MCF 10A (cell line): Measurements from ENCODE around the gene TRPV5. TPM values are rescaled to one million over a fixed set of nuclear protein-coding genes. Genes with fewer than 3 reads are reported as not detected.

Source experiments
- BruUV-seq: library from RNA; stranded (reverse); fragments of 400-500 nt; replicated peaks from 2 replicates; lab custom pipeline; 2021; lab: Mats Ljungman, UMichigan
- CTCF ChIA-PET: fragments of 300-600 bp; sonication (Branson Sonifier 250); formaldehyde crosslinking; extraction: SDS; loops from one replicate; lab custom pipeline; 2021; ENCODE audit warnings: antibody characterized with exemption, inconsistent platforms; lab: Yijun Ruan, JAX
- POLR2A ChIA-PET: fragments of 300-600, 350-650 bp; sonication (Branson Sonifier 250); formaldehyde crosslinking; extraction: SDS; loops from one replicate; lab custom pipeline; 2020; ENCODE audit warnings: antibody characterized with exemption, inconsistent platforms; lab: Yijun Ruan, JAX
- DNase-seq: peaks from one replicate; pipeline ENCODE4 v3.0.0-alpha.2; 2018; ENCODE audit not compliant: unreplicated experiment
- H3K27ac Mint-ChIP-seq: one replicate; pipeline ENCODE4 v1.8.0; 2022; ENCODE audit warnings: mild to moderate bottlenecking, low read depth, mixed read lengths; ENCODE audit not compliant: unreplicated experiment
- H3K27me3 Mint-ChIP-seq: one replicate; pipeline ENCODE4 v1.8.0; 2022; ENCODE audit warnings: mixed read lengths; ENCODE audit not compliant: insufficient read depth, unreplicated experiment
- H3K36me3 Mint-ChIP-seq: one replicate; pipeline ENCODE4 v1.8.0; 2022; ENCODE audit warnings: mild to moderate bottlenecking, moderate library complexity, mixed read lengths; ENCODE audit not compliant: insufficient read depth, unreplicated experiment
- H3K4me1 Mint-ChIP-seq: one replicate; pipeline ENCODE4 v1.8.0; 2022; ENCODE audit warnings: mixed read lengths; ENCODE audit not compliant: insufficient read depth, unreplicated experiment
- H3K4me3 Mint-ChIP-seq: one replicate; pipeline ENCODE4 v1.8.0; 2022; ENCODE audit warnings: mild to moderate bottlenecking, moderate library complexity, mixed read lengths; ENCODE audit not compliant: unreplicated experiment
- H3K9me3 Mint-ChIP-seq: one replicate; pipeline ENCODE4 v1.8.0; 2022; ENCODE audit warnings: mixed read lengths; ENCODE audit not compliant: unreplicated experiment
- CTCF ChIP-seq: fragments of 200-600 bp; IDR thresholded peaks from one replicate; pipeline ENCODE4 v1.8.0; 2022; ENCODE audit warnings: antibody characterized with exemption, mild to moderate bottlenecking; ENCODE audit not compliant: unreplicated experiment
- intact Hi-C: fragments of 100-400 bp; cut with micrococcal nuclease; formaldehyde crosslinking; loops from 2 replicates; pipeline ENCODE4 v1.14.1; 2022
- total RNA-seq: library from RNA; stranded (reverse); gene quantifications from 2 replicates; pipeline ENCODE4 v1.2.3, GENCODE V29; 2022

The TRPV5 gene
- total RNA-seq, 1 experiment from 2014 or later, result not detected

- Mint-ChIP-seq H3K27ac (no peak overlapping the region), H3K36me3 (no peaks in the 10 kb centered on the region), H3K27me3 (peaks cover 38% of the 10 kb centered on the region), H3K4me1 (no peaks in the 10 kb centered on the region), H3K4me3 (no peak overlapping the region), H3K9me3 (peaks cover 7% of the 10 kb centered on the region)
- BruUV-seq, result no TSS peak
- DNase-seq, result no peak
- no peak for TF ChIP-seq CTCF
- POLR2A ChIA-PET, result no interaction called here
- intact Hi-C loops, result no loop called here
- CTCF ChIA-PET, result interaction anchor here (0.6 to 3.3 kb wide), 7 partner anchors 14 to 346 kb away, joined by 3 to 19 read pairs (median 3); no protein-coding TSS in a partner anchor
Observed at GRCh38 chr7:142894112-142894984, 39.2 kb downstream of the TRPV5 start.

GRCh38 chr7:142892951-142893350 lies 40.6 kb downstream of the TRPV5 start:
- DNase-seq, result no peak
- Mint-ChIP-seq H3K27me3 (peaks cover 25% of the 10 kb centered on the region), H3K9me3 (peaks cover 7% of the 10 kb centered on the region), H3K4me3 (no peak overlapping the region), H3K27ac (no peak overlapping the region), H3K4me1 (no peaks in the 10 kb centered on the region), H3K36me3 (no peaks in the 10 kb centered on the region)
- no peak for TF ChIP-seq CTCF
- ChIA-PET CTCF (interaction anchor here (0.7 to 1.2 kb wide), 6 partner anchors 11 to 111 kb away, joined by 3 to 6 read pairs (median 3); no protein-coding TSS in a partner anchor), POLR2A (no interaction called here)
- intact Hi-C loops, result no loop called here
- BruUV-seq, result no TSS peak

DNA sequence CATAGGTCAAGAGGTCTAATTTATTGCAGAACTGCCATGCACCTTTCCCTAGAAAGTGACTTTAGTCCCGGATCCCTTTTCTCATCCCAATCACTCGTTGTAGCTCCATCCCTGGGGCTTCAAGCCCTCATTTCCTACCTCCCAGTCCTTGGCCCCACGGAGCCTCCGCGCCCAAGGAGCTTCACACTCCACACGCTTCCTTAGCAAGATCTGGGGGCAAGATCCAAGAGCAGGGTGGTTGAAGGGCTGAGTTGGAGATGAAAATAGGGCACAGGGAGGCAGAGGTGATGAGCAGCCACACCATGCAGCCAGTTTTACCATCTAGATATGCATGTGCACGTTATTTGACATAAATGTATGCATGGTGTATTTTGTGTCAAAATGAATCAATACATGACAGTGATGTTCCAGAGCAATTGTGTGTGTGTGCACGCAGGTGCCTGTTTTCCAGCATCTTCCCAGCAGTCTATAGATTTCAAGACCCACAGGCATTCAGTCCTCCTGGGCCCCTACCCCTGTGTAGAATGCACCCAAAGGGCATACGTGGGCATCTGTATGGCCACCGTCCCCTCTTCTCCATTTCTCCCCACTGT lies 42.0 kb downstream of the TRPV5 start:
- no peak for DNase-seq
- Mint-ChIP-seq H3K36me3 (no peaks in the 10 kb centered on the region), H3K4me3 (no peak overlapping the region), H3K4me1 (no peaks in the 10 kb centered on the region), H3K27ac (no peak overlapping the region), H3K27me3 (peaks cover 11% of the 10 kb centered on the region), H3K9me3 (peaks cover 7% of the 10 kb centered on the region)
- BruUV-seq, result no TSS peak
- intact Hi-C loops, result no loop called here
- no peak for TF ChIP-seq CTCF
- ChIA-PET CTCF (no interaction called here), POLR2A (interaction anchor here (0.9 kb wide), 1 partner anchor 10 kb away, joined by 3 read pairs; no protein-coding TSS in a partner anchor)

DNA sequence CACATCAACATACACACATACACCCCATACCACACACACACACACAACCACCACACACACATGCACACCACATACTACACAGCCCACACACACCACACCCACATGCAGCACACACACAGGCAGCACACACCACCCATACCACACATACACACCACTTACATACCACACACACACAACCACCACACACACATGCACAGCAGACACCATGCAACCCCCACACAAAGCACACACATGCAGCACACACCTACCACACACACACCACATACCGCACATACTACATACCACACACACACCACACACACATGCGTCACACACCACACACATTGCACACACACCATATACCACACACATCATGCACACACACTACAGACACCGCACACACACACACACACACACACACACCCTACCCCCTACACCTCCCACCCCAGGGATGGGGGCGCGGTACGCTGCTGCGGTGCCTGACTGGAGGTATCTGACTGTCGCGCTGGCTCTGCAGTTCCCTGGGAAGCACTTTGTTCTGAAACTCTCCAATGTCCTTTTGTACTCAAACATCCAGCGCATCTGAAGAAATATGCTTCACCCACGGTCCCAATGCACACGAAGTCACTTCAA lies 42.6 kb downstream of the TRPV5 start:
- Mint-ChIP-seq H3K27me3 (peaks cover 5% of the 10 kb centered on the region), H3K4me3 (no peak overlapping the region), H3K36me3 (no peaks in the 10 kb centered on the region), H3K4me1 (no peaks in the 10 kb centered on the region), H3K9me3 (peaks cover 7% of the 10 kb centered on the region), H3K27ac (no peak overlapping the region)
- no TSS peak for BruUV-seq
- DNase-seq, result no peak
- POLR2A ChIA-PET, result no interaction called here
- CTCF ChIA-PET, result no interaction called here
- no peak for TF ChIP-seq CTCF
- intact Hi-C loops, result no loop called here
